Glutamatergic neuron (in vitro differentiated cells): ENCODE results near the gene CCDC170. TPM values are rescaled to one million over a fixed set of nuclear protein-coding genes. Genes with fewer than 3 reads are reported as not detected.
A peak's percentile ranks its signal among the peaks of the same experiment; 100 is the strongest.
"Not testable (repeated sequence)": the region's sequence is repeated elsewhere in the genome, so short reads cannot be mapped to it uniquely, and the experiment has no call there.

ENCODE experiments used
- DNase-seq: peaks from one replicate; pipeline ENCODE4 v3.0.0; 2022
- H3K27ac Mint-ChIP-seq: one replicate; pipeline ENCODE4 v1.8.0; 2020; ENCODE audit warnings: mild to moderate bottlenecking, mixed read lengths, inconsistent platforms; ENCODE audit not compliant: unreplicated experiment
- H3K27me3 Mint-ChIP-seq: one replicate; pipeline ENCODE4 v1.8.0; 2020; ENCODE audit warnings: mild to moderate bottlenecking, moderate library complexity, mixed read lengths, inconsistent platforms; ENCODE audit not compliant: unreplicated experiment
- H3K36me3 Mint-ChIP-seq: one replicate; pipeline ENCODE4 v1.8.0; 2020; ENCODE audit warnings: mild to moderate bottlenecking, mixed read lengths, inconsistent platforms; ENCODE audit not compliant: unreplicated experiment
- H3K4me1 Mint-ChIP-seq: one replicate; pipeline ENCODE4 v1.8.0; 2020; ENCODE audit warnings: mild to moderate bottlenecking, low read depth, mixed read lengths, inconsistent platforms; ENCODE audit not compliant: unreplicated experiment
- H3K4me3 Mint-ChIP-seq: one replicate; pipeline ENCODE4 v1.8.0; 2020; ENCODE audit warnings: mild to moderate bottlenecking, mixed read lengths, inconsistent platforms; ENCODE audit not compliant: unreplicated experiment
- H3K9me3 Mint-ChIP-seq: one replicate; pipeline ENCODE4 v1.8.0; 2020; ENCODE audit warnings: mild to moderate bottlenecking, moderate library complexity, mixed read lengths, inconsistent platforms; ENCODE audit not compliant: unreplicated experiment
- total RNA-seq: library from RNA; stranded (reverse); fragmentation: NEBNext Ultra II Directional; extraction: Animal tissue kit (Norgen Biotek cat#: 25700); gene quantifications from one replicate; pipeline ENCODE4 v1.2.1, GENCODE V29; 2021; ENCODE audit not compliant: unreplicated experiment
- TF ChIP-seq, protein P1 (sequence below): fragments of 200-600 bp; sonication (generic); IDR thresholded peaks from one replicate; pipeline ENCODE4 v1.5.0; 2021; ENCODE audit not compliant: partially characterized antibody, unreplicated experiment

CCDC170 gene
- total RNA-seq, 1 donor from 2014 or later = not detected

GRCh38 chr6:151451417-151451949 is 42.3 kb upstream of the CCDC170 start:
- DNase-seq = no peak
- H3K4me1 Mint-ChIP-seq = peaks cover 23% of the 10 kb centered on the region
- TF ChIP-seq, protein P1, sequence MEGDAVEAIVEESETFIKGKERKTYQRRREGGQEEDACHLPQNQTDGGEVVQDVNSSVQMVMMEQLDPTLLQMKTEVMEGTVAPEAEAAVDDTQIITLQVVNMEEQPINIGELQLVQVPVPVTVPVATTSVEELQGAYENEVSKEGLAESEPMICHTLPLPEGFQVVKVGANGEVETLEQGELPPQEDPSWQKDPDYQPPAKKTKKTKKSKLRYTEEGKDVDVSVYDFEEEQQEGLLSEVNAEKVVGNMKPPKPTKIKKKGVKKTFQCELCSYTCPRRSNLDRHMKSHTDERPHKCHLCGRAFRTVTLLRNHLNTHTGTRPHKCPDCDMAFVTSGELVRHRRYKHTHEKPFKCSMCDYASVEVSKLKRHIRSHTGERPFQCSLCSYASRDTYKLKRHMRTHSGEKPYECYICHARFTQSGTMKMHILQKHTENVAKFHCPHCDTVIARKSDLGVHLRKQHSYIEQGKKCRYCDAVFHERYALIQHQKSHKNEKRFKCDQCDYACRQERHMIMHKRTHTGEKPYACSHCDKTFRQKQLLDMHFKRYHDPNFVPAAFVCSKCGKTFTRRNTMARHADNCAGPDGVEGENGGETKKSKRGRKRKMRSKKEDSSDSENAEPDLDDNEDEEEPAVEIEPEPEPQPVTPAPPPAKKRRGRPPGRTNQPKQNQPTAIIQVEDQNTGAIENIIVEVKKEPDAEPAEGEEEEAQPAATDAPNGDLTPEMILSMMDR = no peak
- H3K9me3 Mint-ChIP-seq = peaks cover 21% of the 10 kb centered on the region
- H3K27ac Mint-ChIP-seq = peak overlapping the region; percentile 98
- H3K36me3 Mint-ChIP-seq = no peaks in the 10 kb centered on the region
- H3K27me3 Mint-ChIP-seq = peaks cover 17% of the 10 kb centered on the region
- H3K4me3 Mint-ChIP-seq = peak overlapping the region; percentile 93

DNA sequence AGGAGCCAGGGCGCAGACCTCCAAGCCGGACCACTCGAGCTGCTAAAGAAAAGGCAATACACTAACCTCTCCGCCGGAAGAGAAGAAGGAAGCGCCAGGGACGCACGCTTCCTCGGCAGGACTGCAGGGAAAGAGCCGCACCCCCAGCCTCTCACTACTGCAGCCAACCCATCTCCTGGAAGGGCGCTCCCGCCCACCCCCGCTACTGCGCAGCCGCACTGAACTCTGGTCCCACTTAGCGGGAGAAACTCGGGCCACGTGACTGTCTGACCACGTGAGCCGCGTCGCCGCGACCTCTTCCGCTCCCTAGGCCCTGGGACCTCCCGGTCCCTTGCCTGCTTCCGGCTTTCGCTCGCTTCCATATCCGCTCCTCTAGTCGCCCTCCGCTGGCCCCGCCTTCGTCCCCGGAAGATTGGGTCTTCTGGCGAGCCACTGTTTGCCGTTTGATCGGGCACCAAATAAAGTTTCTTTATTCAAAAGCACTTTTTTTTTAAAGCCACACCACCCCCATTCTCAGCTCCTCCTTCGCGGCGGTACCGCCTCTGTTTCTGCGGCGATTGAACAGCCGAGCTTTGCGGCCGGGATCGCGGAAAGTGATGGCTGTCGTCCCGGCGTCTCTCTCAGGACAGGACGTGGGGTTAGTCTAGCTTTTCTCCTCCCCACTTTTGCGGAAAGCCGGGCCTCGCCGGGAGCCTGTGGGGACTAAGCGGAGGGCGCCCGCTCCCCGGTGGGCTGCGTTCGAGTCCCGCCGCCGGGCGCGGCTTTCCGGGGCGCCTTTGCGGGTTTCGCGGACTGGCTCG is 41.7 kb upstream of the CCDC170 start, which contains the start of gene RMND1:
Gene RMND1, minus strand, starts transcription at position 177 of the 800 bp plus-strand sequence. CDS start 6,315 bp downstream, outside the sequence.
- peak within 1 kb of the TSS; percentile 98 for H3K27ac Mint-ChIP-seq
- no peaks in the 10 kb centered on the region for H3K36me3 Mint-ChIP-seq
- H3K27me3 Mint-ChIP-seq = peaks cover 15% of the 10 kb centered on the region
- TF ChIP-seq, protein P1 = no peak
- peak within 1 kb of the TSS; percentile 93 for H3K4me3 Mint-ChIP-seq
- peaks cover 30% of the 10 kb centered on the region for H3K4me1 Mint-ChIP-seq
- DNase-seq = peak; percentile 99
- H3K9me3 Mint-ChIP-seq = peaks cover 21% of the 10 kb centered on the region

DNA sequence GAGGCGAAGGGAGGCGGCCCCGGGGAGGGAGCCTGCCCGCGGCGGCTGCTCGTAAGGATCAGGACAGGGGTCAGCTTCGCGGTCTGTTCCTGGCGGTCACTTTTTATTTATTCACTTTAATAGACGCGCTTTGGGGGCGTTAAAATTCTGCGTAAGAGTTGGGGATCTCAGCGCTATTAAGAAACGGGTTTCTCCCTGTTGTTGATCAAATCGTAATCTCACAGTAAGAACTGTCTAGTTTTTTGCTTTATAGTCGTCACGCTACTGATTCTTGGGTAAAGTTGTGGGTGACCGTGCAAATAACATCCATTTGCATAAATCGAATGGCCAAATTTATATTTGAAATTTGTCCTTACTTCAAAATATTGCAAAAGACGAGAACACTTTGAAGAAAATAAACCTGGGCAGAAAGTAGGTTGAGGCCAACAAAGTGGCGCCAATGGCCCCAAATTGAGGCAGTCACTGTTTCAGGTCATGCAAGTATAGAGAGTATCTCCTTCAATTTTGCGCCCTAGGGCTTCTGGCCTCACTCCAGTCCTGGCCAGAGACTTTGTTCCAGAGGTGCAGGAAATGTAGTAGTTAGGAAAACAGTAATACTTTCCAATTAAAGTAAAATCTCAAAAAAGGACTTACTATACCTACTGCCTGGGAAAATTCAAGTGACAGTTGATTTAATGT is 40.9 kb upstream of the CCDC170 start:
- peaks cover 32% of the 10 kb centered on the region for H3K4me1 Mint-ChIP-seq
- peaks cover 15% of the 10 kb centered on the region for H3K27me3 Mint-ChIP-seq
- H3K27ac Mint-ChIP-seq = peak overlapping the region; percentile 95
- no peaks in the 10 kb centered on the region for H3K36me3 Mint-ChIP-seq
- no peak for DNase-seq
- peaks cover 21% of the 10 kb centered on the region for H3K9me3 Mint-ChIP-seq
- peak overlapping the region; percentile 93 for H3K4me3 Mint-ChIP-seq
- TF ChIP-seq, protein P1 = no peak

GRCh38 chr6:151455751-151456398 is 37.9 kb upstream of the CCDC170 start:
- Mint-ChIP-seq H3K4me1 (peaks cover 25% of the 10 kb centered on the region), H3K4me3 (peak overlapping the region; percentile 77), H3K9me3 (peaks cover 21% of the 10 kb centered on the region), H3K27ac (peak overlapping the region; percentile 88), H3K27me3 (peaks cover 12% of the 10 kb centered on the region)
- peak; percentile 26 for DNase-seq
- H3K36me3 Mint-ChIP-seq = not testable (repeated sequence)

- Mint-ChIP-seq H3K4me3 (no peak overlapping the region), H3K36me3 (no peaks in the 10 kb centered on the region)
- TF ChIP-seq, protein P1 = no peak
Measured at GRCh38 chr6:151461673-151462072, 32.1 kb upstream of the CCDC170 start.

More at GRCh38 chr6:151461673-151462072, 32.1 kb upstream of the CCDC170 start:
- H3K9me3 Mint-ChIP-seq = no peaks in the 10 kb centered on the region
- no peak overlapping the region for H3K27ac Mint-ChIP-seq
- no peaks in the 10 kb centered on the region for H3K27me3 Mint-ChIP-seq
- peaks cover 10% of the 10 kb centered on the region for H3K4me1 Mint-ChIP-seq
- no peak for DNase-seq
